GM12878 (cell line): ENCODE measurements around the gene TMPRSS3. TPM values are rescaled to one million over a fixed set of nuclear protein-coding genes. Genes with fewer than 3 reads are reported as not detected.
A peak's percentile ranks its signal among the peaks of the same experiment; 100 is the strongest.

Source experiments
- ATAC-seq: fragments of 200-7000 bp; cut with Tn5 transposase; 3 replicates; pipeline ENCODE4 v1.9.1; 2020; ENCODE audit warnings: mild to moderate bottlenecking, moderate library complexity
- BruUV-seq: library from RNA; stranded (reverse); fragments of 400-500 nt; replicated peaks from 2 replicates; lab custom pipeline; 2021; lab: Mats Ljungman, UMichigan
- CTCF ChIA-PET: fragments of 300-600 bp; sonication (Branson Sonifier 250); formaldehyde crosslinking; extraction: SDS; loops from one replicate; lab custom pipeline; 2021; ENCODE audit warnings: inconsistent platforms; lab: Yijun Ruan, JAX
- POLR2A ChIA-PET: fragments of 350-600 bp; formaldehyde crosslinking; extraction: SDS; loops from one replicate; lab custom pipeline; 2021; ENCODE audit warnings: inconsistent platforms; lab: Charles Lee
- RAD21 ChIA-PET: fragments of 300-600 bp; sonication (Branson Sonifier 250); formaldehyde crosslinking; loops from one replicate; lab custom pipeline; 2023; ENCODE audit warnings: antibody characterized with exemption; ENCODE audit not compliant: unreplicated experiment; lab: Charles Lee
- SMC1A ChIA-PET: fragments of 300-600 bp; sonication (Branson Sonifier 250); formaldehyde crosslinking; loops from one replicate; lab custom pipeline; 2023; ENCODE audit not compliant: unreplicated experiment, uncharacterized antibody; lab: Charles Lee
- DNase-seq: peaks from one replicate; pipeline ENCODE4 v3.0.0-alpha.2; 2011; ENCODE audit warnings: low read depth, low spot score
- FAIRE-seq: peaks from 3 replicates; lab custom pipeline; 2011; peaks lifted over from hg19 to GRCh38; lab: Jason Lieb, UNC
- H2AFZ ChIP-seq: 2 replicates; pipeline ENCODE4 v1.6.0; 2011; ENCODE audit warnings: low read depth, low read length, control low read depth; ENCODE audit not compliant: control insufficient read depth
- H3K27ac ChIP-seq: 2 replicates; pipeline ENCODE4 v1.5.1; 2011; ENCODE audit warnings: control low read depth; ENCODE audit not compliant: control insufficient read depth, insufficient read depth
- H3K27me3 ChIP-seq, 2 experiments: replicated peaks in 1 of 2; 2 replicates each; pipeline versions ENCODE4 v1.6.0 to v1.6.1; 2011; ENCODE audit warnings: low read length in 1 of 2; ENCODE audit not compliant: control insufficient read depth in 2 of 2, insufficient read depth in 2 of 2
- H3K36me3 ChIP-seq, 2 experiments: 2 replicates each; pipeline ENCODE4 v1.5.1; 2011; ENCODE audit warnings: low read length in 1 of 2; ENCODE audit not compliant: control insufficient read depth in 2 of 2, insufficient read depth in 2 of 2
- H3K4me1 ChIP-seq: 2 replicates; pipeline ENCODE4 v1.6.1; 2011; ENCODE audit warnings: mild to moderate bottlenecking, low read length, moderate library complexity, mixed read lengths; ENCODE audit not compliant: control insufficient read depth, insufficient read depth
- H3K4me2 ChIP-seq: 2 replicates; pipeline ENCODE4 v1.6.0; 2011; ENCODE audit warnings: control low read depth; ENCODE audit not compliant: control insufficient read depth, insufficient read depth
- H3K4me3 ChIP-seq: fragments of 200-600 bp; sonication (generic); 2 replicates; pipeline ENCODE4 v1.5.1; 2016
- H3K79me2 ChIP-seq: 2 replicates; pipeline ENCODE4 v1.6.0; 2011; ENCODE audit warnings: low read length; ENCODE audit not compliant: control insufficient read depth, insufficient read depth
- H3K9ac ChIP-seq: 2 replicates; pipeline ENCODE4 v1.8.0; 2011; ENCODE audit warnings: low read length, control low read depth, mixed read lengths; ENCODE audit not compliant: control insufficient read depth, insufficient read depth
- H3K9me3 ChIP-seq: replicated peaks from 3 replicates; pipeline ENCODE4 v1.5.1; 2011; ENCODE audit warnings: mild to moderate bottlenecking, low read length; ENCODE audit not compliant: control insufficient read depth, insufficient read depth
- H4K20me1 ChIP-seq: 2 replicates; pipeline ENCODE4 v1.6.0; 2011; ENCODE audit not compliant: control insufficient read depth, insufficient read depth
- ATF7 ChIP-seq: fragments of 450-650 bp; IDR thresholded peaks from 2 replicates; pipeline ENCODE4 v1.6.1; 2016; ENCODE audit warnings: low read depth, mild to moderate bottlenecking
- BHLHE40 ChIP-seq, 2 experiments: fragments of 450-650 bp in 1 of 2; IDR thresholded peaks; 2 replicates each; pipeline ENCODE4 v1.6.1; 2011 to 2017; ENCODE audit warnings: low read depth in 2 of 2, borderline replicate concordance in 1 of 2, improper control_type of control experiment in 1 of 2, low read length in 1 of 2, mild to moderate bottlenecking in 1 of 2
- CBFB ChIP-seq: IDR thresholded peaks from 2 replicates; pipeline ENCODE4 v1.6.1; 2016; ENCODE audit warnings: antibody characterized with exemption, low read depth
- CBX3 ChIP-seq: fragments of 200-600 bp; sonication (generic); IDR thresholded peaks from 2 replicates; pipeline ENCODE4 v1.6.1; 2016; ENCODE audit warnings: low read depth, borderline replicate concordance
- CEBPB ChIP-seq, 2 experiments: fragments of 150-350 bp in 1 of 2; IDR thresholded peaks; 2 replicates each; pipeline ENCODE4 v1.6.1; 2012 to 2014; ENCODE audit warnings: low read depth in 2 of 2, low read length in 2 of 2, borderline replicate concordance in 1 of 2, inconsistent platforms in 1 of 2
- CREM ChIP-seq: IDR thresholded peaks from 2 replicates; pipeline ENCODE4 v1.6.1; 2014; ENCODE audit warnings: antibody characterized with exemption, low read depth
- EP300 ChIP-seq, 2 experiments: fragments of 150-350 bp in 1 of 2; IDR thresholded peaks; 2 replicates each; pipeline ENCODE4 v1.6.1; 2011 to 2012; ENCODE audit warnings: low read depth in 2 of 2, low read length in 2 of 2, borderline replicate concordance in 1 of 2, improper control_type of control experiment in 1 of 2, inconsistent platforms in 1 of 2; ENCODE audit not compliant: control insufficient read depth in 1 of 2
- FOS ChIP-seq: IDR thresholded peaks from 3 replicates; pipeline ENCODE4 v1.6.1; 2011; ENCODE audit warnings: borderline replicate concordance; ENCODE audit not compliant: insufficient read length; ENCODE audit errors: extremely low read depth
- FOXM1 ChIP-seq: IDR thresholded peaks from 2 replicates; pipeline ENCODE4 v1.6.1; 2012; ENCODE audit warnings: low read depth, mild to moderate bottlenecking, inconsistent platforms, low read length, moderate library complexity
- JUNB ChIP-seq: IDR thresholded peaks from 2 replicates; pipeline ENCODE4 v1.6.1; 2016; ENCODE audit warnings: antibody characterized with exemption, mild to moderate bottlenecking
- KDM1A ChIP-seq: fragments of 200-600 bp; sonication (generic); IDR thresholded peaks from 2 replicates; pipeline ENCODE4 v1.6.1; 2016; ENCODE audit warnings: borderline replicate concordance
- NFIC ChIP-seq: IDR thresholded peaks from 2 replicates; pipeline ENCODE4 v1.6.1; 2012; ENCODE audit warnings: low read depth, mild to moderate bottlenecking, inconsistent platforms, low read length, moderate library complexity
- POU2F2 ChIP-seq: IDR thresholded peaks from 3 replicates; pipeline ENCODE4 v1.6.1; 2011; ENCODE audit warnings: low read depth, mild to moderate bottlenecking, low read length, borderline replicate concordance
- REST ChIP-seq: IDR thresholded peaks from 2 replicates; pipeline ENCODE4 v1.6.1; 2012; ENCODE audit warnings: mild to moderate bottlenecking, low read depth, low read length
- RFX5 ChIP-seq: IDR thresholded peaks from 2 replicates; pipeline ENCODE4 v1.6.1; 2011; ENCODE audit warnings: low read depth, low read length, improper control_type of control experiment
- RUNX3 ChIP-seq: IDR thresholded peaks from 2 replicates; pipeline ENCODE4 v1.6.1; 2012; ENCODE audit warnings: low read length, inconsistent platforms
- SIX5 ChIP-seq: IDR thresholded peaks from 2 replicates; pipeline ENCODE4 v1.6.1; 2011; ENCODE audit warnings: mild to moderate bottlenecking, low read depth, low read length, moderate library complexity; ENCODE audit not compliant: severe bottlenecking
- SPI1 ChIP-seq: IDR thresholded peaks from 2 replicates; pipeline ENCODE4 v1.6.1; 2011; ENCODE audit warnings: low read depth, mild to moderate bottlenecking, low read length, moderate library complexity, borderline replicate concordance; ENCODE audit not compliant: insufficient read depth
- TARDBP ChIP-seq: IDR thresholded peaks from 2 replicates; pipeline ENCODE4 v1.6.1; 2016; ENCODE audit warnings: borderline replicate concordance
- WGBS: methylation state at CpG from one replicate; pipeline ENCODE4 v1.1.6; 2016; ENCODE audit warnings: low lambda C conversion rate; ENCODE audit not compliant: insufficient replicate concordance, insufficient coverage; ENCODE audit errors: missing lambda C conversion rate; 5-methylcytosine and 5-hydroxymethylcytosine counted together
- in situ Hi-C: fragments of 300-500 bp; cut with MboI; formaldehyde crosslinking; loops from 9 replicates; pipeline ENCODE4 v1.14.3; 2018; ENCODE audit warnings: mixed read lengths
- intact Hi-C: fragments of 100-400 bp; cut with micrococcal nuclease; formaldehyde crosslinking; loops from one replicate; pipeline ENCODE4 v1.14.2; 2022; ENCODE audit not compliant: unreplicated experiment
- polyA plus RNA-seq, 11 experiments: library from polyadenylated mRNA; depleted of rRNA in 4 of 11; unstranded in 6 of 11; stranded (reverse) in 5 of 11; fragments of >200 nt; fragmentation: Nextera tagmentation in 4 of 11; fragmentation: Illumina TruSeq in 1 of 11; extraction: Ambion mirVana in 4 of 11; extraction: Trizol in 1 of 11; gene quantifications; 1 replicate in 1 of 11; 2 replicates in 10 of 11; pipeline versions ENCODE4 v1.2.1 to v1.2.3, GENCODE V29; 2011 to 2016; ENCODE audit warnings: inconsistent platforms in 2 of 11, missing spikeins in 2 of 11, low read depth in 1 of 11
- total RNA-seq, 4 experiments: library from RNA; depleted of rRNA in 3 of 4; stranded (reverse); fragments of >200 nt in 3 of 4; fragmentation: Illumina TruSeq in 1 of 4; extraction: Trizol in 1 of 4; gene quantifications; 2 replicates each; pipeline versions ENCODE4 v1.2.1 to v1.2.3, GENCODE V29; 2013 to 2021
- TF ChIP-seq, protein P1 (sequence below): fragments of 150-350 bp; IDR thresholded peaks from 2 replicates; pipeline ENCODE4 v1.6.1; 2014; ENCODE audit warnings: mild to moderate bottlenecking, low read depth, low read length

The TMPRSS3 gene
- total and polyA plus RNA-seq, 10 of the 15 experiments (the other 5 are each of a cell fraction or from before 2014, with no cell fraction given), result 0.51 to 1.5 (median 0.82) TPM; not detected in 1

DNA sequence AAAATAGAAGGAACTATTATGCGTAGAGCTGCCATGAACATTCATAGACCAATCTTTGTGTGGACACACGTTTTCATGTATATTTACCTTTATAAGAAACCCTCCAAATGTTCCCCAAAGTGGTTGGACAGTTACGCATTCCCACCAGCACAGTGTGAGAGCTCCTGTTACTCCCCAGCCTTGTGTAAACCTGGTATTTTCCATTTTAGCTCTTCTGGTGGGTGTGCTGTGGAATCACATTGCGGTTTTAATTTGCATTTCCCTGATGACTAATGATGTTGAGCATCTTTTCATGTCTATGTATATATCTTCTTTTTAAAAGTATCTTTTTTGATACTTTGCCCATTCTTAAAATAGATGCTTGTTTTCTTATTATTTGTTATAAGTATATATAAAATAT lies 4.7 kb upstream of the TMPRSS3 start:
- Histone ChIP-seq H3K27ac (peak overlapping the region; percentile 2; the same call in 1 of the 2 replicates), H3K9me3 (peaks cover 5% of the 10 kb centered on the region; the same call in 1 of the 3 replicates), H4K20me1 (no peaks in the 10 kb centered on the region), H2AFZ (peak overlapping the region; percentile 13; the same call in 1 of the 2 replicates), H3K9ac (no peak overlapping the region), H3K4me1 (peaks cover 10% of the 10 kb centered on the region; the same call in 1 of the 2 replicates), H3K4me3 (no peak overlapping the region), H3K79me2 (no peaks in the 10 kb centered on the region), H3K4me2 (peak overlapping the region; percentile 31; the same call in 1 of the 2 replicates), H3K27me3 (no peaks in the 10 kb centered on the region), H3K36me3 (no peaks in the 10 kb centered on the region)
- POLR2A ChIA-PET, result interaction anchor here (0.8 to 5.4 kb wide), 4 partner anchors 9 to 23 kb away, joined by 3 to 34 read pairs (median 12); no protein-coding TSS in a partner anchor
- RAD21 ChIA-PET, result interaction anchor here (0.7 to 3.2 kb wide), 11 partner anchors 9 to 167 kb away, joined by 3 to 19 read pairs (median 4); no protein-coding TSS in a partner anchor
- BruUV-seq, result no TSS peak
- in situ Hi-C loops (no loop called here), intact Hi-C loops (loop anchor here (2.0 kb wide), 1 partner anchor 20 kb away; no protein-coding TSS in a partner anchor)
- DNase-seq (peak; percentile 68), ATAC-seq (peak; percentile 82), FAIRE-seq (no peak)
- SMC1A ChIA-PET, result interaction anchor here (0.8 to 3.3 kb wide), 12 partner anchors 8 to 105 kb away, joined by 3 to 18 read pairs (median 4); partner anchors contain the start of gene TFF1
- WGBS, result 4% methylated on average over 4 of the region's 4 CpGs
- CTCF ChIA-PET, result interaction anchor here (0.8 to 1.2 kb wide), 3 partner anchors 11 to 67 kb away, joined by 3 to 5 read pairs (median 3); no protein-coding TSS in a partner anchor
- TF ChIP-seq JUNB, result peak; percentile 23; the same call in 1 of the 2 replicates
- no peak for TF ChIP-seq CBX3
- peak; percentile 33 to 47; a peak in 3 of 4 replicates for TF ChIP-seq BHLHE40 (IDR thresholded peaks at IDR 0.05; ENCODE audit: borderline replicate concordance in 1 of 2, low read depth in 2 of 2, low read length in 1 of 2)
- peak; percentile 2 for TF ChIP-seq FOS
- no peak for TF ChIP-seq EP300 (IDR thresholded peaks at IDR 0.05; ENCODE audit: borderline replicate concordance in 1 of 2, control insufficient read depth in 1 of 2, low read depth in 2 of 2, low read length in 2 of 2)
- peak; percentile 58; the same call in 1 of the 2 replicates for TF ChIP-seq FOXM1
- no peak for TF ChIP-seq SPI1
- TF ChIP-seq, protein P1, sequence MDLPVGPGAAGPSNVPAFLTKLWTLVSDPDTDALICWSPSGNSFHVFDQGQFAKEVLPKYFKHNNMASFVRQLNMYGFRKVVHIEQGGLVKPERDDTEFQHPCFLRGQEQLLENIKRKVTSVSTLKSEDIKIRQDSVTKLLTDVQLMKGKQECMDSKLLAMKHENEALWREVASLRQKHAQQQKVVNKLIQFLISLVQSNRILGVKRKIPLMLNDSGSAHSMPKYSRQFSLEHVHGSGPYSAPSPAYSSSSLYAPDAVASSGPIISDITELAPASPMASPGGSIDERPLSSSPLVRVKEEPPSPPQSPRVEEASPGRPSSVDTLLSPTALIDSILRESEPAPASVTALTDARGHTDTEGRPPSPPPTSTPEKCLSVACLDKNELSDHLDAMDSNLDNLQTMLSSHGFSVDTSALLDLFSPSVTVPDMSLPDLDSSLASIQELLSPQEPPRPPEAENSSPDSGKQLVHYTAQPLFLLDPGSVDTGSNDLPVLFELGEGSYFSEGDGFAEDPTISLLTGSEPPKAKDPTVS, result no peak
- no peak for TF ChIP-seq SIX5
- 0 out of 2 replicates have a peak, but pooled peaks have one; percentile 43 for TF ChIP-seq CBFB
- TF ChIP-seq RUNX3, result peak; percentile 97
- peak; percentile 49; the same call in 1 of the 2 replicates for TF ChIP-seq ATF7
- no peak for TF ChIP-seq KDM1A
- no peak for TF ChIP-seq REST
- peak; percentile 94 for TF ChIP-seq POU2F2
- TF ChIP-seq CREM, result peak; percentile 28; the same call in 1 of the 2 replicates
- peak; percentile 76 for TF ChIP-seq NFIC
- TF ChIP-seq CEBPB (IDR thresholded peaks at IDR 0.05; ENCODE audit: borderline replicate concordance in 1 of 2, low read depth in 2 of 2, low read length in 2 of 2), result no peak
- no peak for TF ChIP-seq RFX5
- TF ChIP-seq TARDBP, result no peak
